DND-41 (cell line): ENCODE measurements around the gene SLC25A21.
"Not testable (repeated sequence)": the region's sequence is repeated elsewhere in the genome, so short reads cannot be mapped to it uniquely, and the experiment has no call there.

Experiments
- ATAC-seq: fragments of 200-7000 bp; cut with Tn5 transposase; 3 replicates; pipeline ENCODE4 v1.9.1; 2021; ENCODE audit warnings: low read depth; ENCODE audit not compliant: insufficient read depth
- DNase-seq: peaks from one replicate; pipeline ENCODE4 v3.0.0-alpha.2; 2020
- H2AFZ ChIP-seq: 2 replicates; pipeline ENCODE4 v1.6.0; 2012; ENCODE audit warnings: low read depth, low read length
- H3K27ac ChIP-seq: 2 replicates; pipeline ENCODE4 v1.5.1; 2012; ENCODE audit warnings: low read length, inconsistent platforms
- H3K27me3 ChIP-seq: fragments of 200-600 bp; sonication (generic); 2 replicates; pipeline ENCODE4 v1.6.0; 2012; ENCODE audit warnings: low read length, mild to moderate bottlenecking, inconsistent platforms; ENCODE audit not compliant: insufficient read depth, poor library complexity
- H3K36me3 ChIP-seq: 2 replicates; pipeline ENCODE4 v1.5.1; 2012; ENCODE audit warnings: low read length, inconsistent platforms; ENCODE audit not compliant: insufficient read depth
- H3K4me1 ChIP-seq: 2 replicates; pipeline ENCODE4 v1.5.1; 2012; ENCODE audit warnings: mild to moderate bottlenecking, low read length; ENCODE audit not compliant: insufficient read depth
- H3K4me2 ChIP-seq: 2 replicates; pipeline ENCODE4 v1.6.0; 2012; ENCODE audit warnings: mild to moderate bottlenecking, moderate library complexity, low read length, inconsistent platforms; ENCODE audit not compliant: insufficient read depth
- H3K4me3 ChIP-seq, 2 experiments: fragments of 200-600 bp in 1 of 2; shearing (Covaris generic) in 1 of 2; 2 replicates each; pipeline ENCODE4 v1.5.1; 2012 to 2016; ENCODE audit warnings: inconsistent platforms in 2 of 2, low read length in 2 of 2, mild to moderate bottlenecking in 2 of 2, low read depth in 1 of 2, moderate library complexity in 1 of 2
- H3K79me2 ChIP-seq: 2 replicates; pipeline ENCODE4 v1.6.0; 2012; ENCODE audit warnings: low read length, inconsistent platforms; ENCODE audit not compliant: insufficient read depth
- H3K9ac ChIP-seq: 2 replicates; pipeline ENCODE4 v1.6.0; 2012; ENCODE audit warnings: low read depth, mild to moderate bottlenecking, inconsistent platforms, low read length, moderate library complexity
- H3K9me3 ChIP-seq: 2 replicates; pipeline ENCODE4 v1.5.1; 2012; ENCODE audit warnings: low read length, moderate library complexity, mild to moderate bottlenecking, inconsistent platforms; ENCODE audit not compliant: insufficient read depth, severe bottlenecking
- H4K20me1 ChIP-seq: 2 replicates; pipeline ENCODE4 v1.6.0; 2012; ENCODE audit warnings: low read length; ENCODE audit not compliant: insufficient read depth
- CTCF ChIP-seq: IDR thresholded peaks from 2 replicates; pipeline ENCODE4 v1.5.1; 2012; ENCODE audit warnings: borderline replicate concordance, low read length, moderate library complexity, mild to moderate bottlenecking; ENCODE audit not compliant: poor library complexity, severe bottlenecking; ENCODE audit errors: extremely low read depth
- EZH2 ChIP-seq: IDR thresholded peaks from 3 replicates; pipeline ENCODE4 v1.6.1; 2012; ENCODE audit warnings: borderline replicate concordance, low read depth, mild to moderate bottlenecking, moderate library complexity, low read length, inconsistent platforms; ENCODE audit not compliant: severe bottlenecking

Gene SLC25A21

GRCh38 chr14:37187294-37187693 lies 14.9 kb upstream of the SLC25A21 start:
- Histone ChIP-seq H3K27ac (no peak overlapping the region), H3K27me3 (no peaks in the 10 kb centered on the region), H3K9ac (no peak overlapping the region), H3K79me2 (no peaks in the 10 kb centered on the region), H3K4me3 (no peak overlapping the region), H3K9me3 (no peaks in the 10 kb centered on the region), H2AFZ (no peak overlapping the region), H4K20me1 (no peaks in the 10 kb centered on the region), H3K4me2 (no peak overlapping the region), H3K4me1 (no peaks in the 10 kb centered on the region), H3K36me3 (no peaks in the 10 kb centered on the region)
- no peak for DNase-seq
- no peak for TF ChIP-seq EZH2
- TF ChIP-seq CTCF, result no peak
- no peak for ATAC-seq

GRCh38 chr14:37186865-37187264 lies 14.5 kb upstream of the SLC25A21 start:
- TF ChIP-seq CTCF (no peak), EZH2 (no peak)
- H3K27ac ChIP-seq, result no peak overlapping the region
- H3K4me2 ChIP-seq, result no peak overlapping the region
- no peaks in the 10 kb centered on the region for H3K36me3 ChIP-seq
- DNase-seq (no peak), ATAC-seq (no peak)
- H3K4me1 ChIP-seq, result no peaks in the 10 kb centered on the region
- no peaks in the 10 kb centered on the region for H4K20me1 ChIP-seq
- H3K9me3 ChIP-seq, result no peaks in the 10 kb centered on the region
- no peaks in the 10 kb centered on the region for H3K79me2 ChIP-seq
- no peak overlapping the region for H2AFZ ChIP-seq
- H3K9ac ChIP-seq, result no peak overlapping the region
- H3K27me3 ChIP-seq, result no peaks in the 10 kb centered on the region
- no peak overlapping the region for H3K4me3 ChIP-seq

- no peak for DNase-seq
- Histone ChIP-seq H3K79me2 (no peaks in the 10 kb centered on the region), H3K4me3 (no peak overlapping the region), H3K9ac (no peak overlapping the region), H3K27me3 (no peaks in the 10 kb centered on the region), H2AFZ (no peak overlapping the region), H3K36me3 (no peaks in the 10 kb centered on the region), H3K4me2 (no peak overlapping the region), H4K20me1 (no peaks in the 10 kb centered on the region), H3K27ac (no peak overlapping the region), H3K9me3 (no peaks in the 10 kb centered on the region), H3K4me1 (no peaks in the 10 kb centered on the region)
- ATAC-seq, result no peak
- no peak for TF ChIP-seq EZH2
- TF ChIP-seq CTCF, result no peak
These were observed 13.3 kb upstream of the SLC25A21 start for GRCh38 chr14:37185670-37186069.

- not testable (repeated sequence) for H4K20me1 ChIP-seq, H3K4me2 ChIP-seq, H3K4me3 ChIP-seq, H2AFZ ChIP-seq, DNase-seq, H3K36me3 ChIP-seq, H3K79me2 ChIP-seq, H3K9ac ChIP-seq, H3K4me1 ChIP-seq, H3K27me3 ChIP-seq, H3K27ac ChIP-seq, ATAC-seq, H3K9me3 ChIP-seq
These were observed 12.1 kb upstream of the SLC25A21 start for GRCh38 chr14:37184520-37184919.
